ENCODE results near the gene SLC44A2. TPM values are rescaled to one million over a fixed set of nuclear protein-coding genes. Genes with fewer than 3 reads are reported as not detected.

Gene SLC44A2
- total RNA-seq, 2 donors from 2014 or later, result 106 to 240 TPM

- Histone ChIP-seq H3K4me1 (ENCODE audit: control insufficient read depth, insufficient read depth, low read length) (no peaks in the 10 kb centered on the region), H3K27me3 (ENCODE audit: control insufficient read depth, insufficient read depth, low read length, poor library complexity, severe bottlenecking) (no peaks in the 10 kb centered on the region), H3K9ac (ENCODE audit: extremely low read depth, low read length, poor library complexity, severe bottlenecking) (no peak overlapping the region), H3K4me3 (ENCODE audit: low read length) (peak overlapping the region; percentile 75), H3K36me3 (ENCODE audit: control insufficient read depth, insufficient read depth, low read length) (peaks cover 17% of the 10 kb centered on the region), H3K27ac (ENCODE audit: low read depth, low read length) (peak overlapping the region; percentile 61), H3K9me3 (ENCODE audit: control insufficient read depth, low read length) (no peaks in the 10 kb centered on the region)
- no peak for DNase-seq
- Mint-ChIP-seq H3K4me1 (peaks cover 11% of the 10 kb centered on the region), H3K9me3 (no peaks in the 10 kb centered on the region), H3K4me3 (peak overlapping the region; percentile 76), H3K27ac (peak overlapping the region; percentile 81), H3K36me3 (ENCODE audit: low read depth) (peaks cover 14% of the 10 kb centered on the region), H3K27me3 (ENCODE audit: insufficient read depth) (no peaks in the 10 kb centered on the region)
- WGBS, 2 experiments (ENCODE audit: insufficient coverage in 1 of 2, insufficient read length in 1 of 2), result 97 to 100% methylated on average over 4 to 6 of the region's 6 CpGs
- TF ChIP-seq, protein P1, sequence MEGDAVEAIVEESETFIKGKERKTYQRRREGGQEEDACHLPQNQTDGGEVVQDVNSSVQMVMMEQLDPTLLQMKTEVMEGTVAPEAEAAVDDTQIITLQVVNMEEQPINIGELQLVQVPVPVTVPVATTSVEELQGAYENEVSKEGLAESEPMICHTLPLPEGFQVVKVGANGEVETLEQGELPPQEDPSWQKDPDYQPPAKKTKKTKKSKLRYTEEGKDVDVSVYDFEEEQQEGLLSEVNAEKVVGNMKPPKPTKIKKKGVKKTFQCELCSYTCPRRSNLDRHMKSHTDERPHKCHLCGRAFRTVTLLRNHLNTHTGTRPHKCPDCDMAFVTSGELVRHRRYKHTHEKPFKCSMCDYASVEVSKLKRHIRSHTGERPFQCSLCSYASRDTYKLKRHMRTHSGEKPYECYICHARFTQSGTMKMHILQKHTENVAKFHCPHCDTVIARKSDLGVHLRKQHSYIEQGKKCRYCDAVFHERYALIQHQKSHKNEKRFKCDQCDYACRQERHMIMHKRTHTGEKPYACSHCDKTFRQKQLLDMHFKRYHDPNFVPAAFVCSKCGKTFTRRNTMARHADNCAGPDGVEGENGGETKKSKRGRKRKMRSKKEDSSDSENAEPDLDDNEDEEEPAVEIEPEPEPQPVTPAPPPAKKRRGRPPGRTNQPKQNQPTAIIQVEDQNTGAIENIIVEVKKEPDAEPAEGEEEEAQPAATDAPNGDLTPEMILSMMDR (conservative IDR thresholded peaks at IDR 0.05), result no peak
Observed at GRCh38 chr19:10624585-10624984, 768 bp upstream of the SLC44A2 start.

DNA sequence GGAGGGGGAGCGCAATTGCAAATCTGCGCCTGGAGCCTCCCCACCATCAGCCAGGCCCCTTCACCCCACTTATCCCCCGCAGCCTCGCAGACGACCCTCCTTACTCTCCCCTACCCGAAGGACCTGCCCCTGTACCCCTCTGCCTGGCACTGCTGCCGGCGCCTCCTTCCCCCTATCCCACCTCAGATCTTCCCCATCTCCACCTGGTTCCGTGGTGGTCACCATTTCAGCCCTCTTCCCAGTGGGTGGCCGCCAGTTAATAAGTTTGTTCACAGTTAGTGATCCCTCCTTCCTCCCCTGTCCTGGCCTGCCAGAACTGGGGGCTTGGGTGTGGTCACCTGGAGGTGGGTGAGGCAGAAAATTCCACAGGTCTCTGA lies 397 bp downstream of the SLC44A2 start:
- H3K4me3 ChIP-seq (ENCODE audit: low read length), result peak overlapping the region; percentile 75
- H3K4me1 ChIP-seq (ENCODE audit: control insufficient read depth, insufficient read depth, low read length), result no peaks in the 10 kb centered on the region
- H3K27me3 ChIP-seq (ENCODE audit: control insufficient read depth, insufficient read depth, low read length, poor library complexity, severe bottlenecking), result no peaks in the 10 kb centered on the region
- TF ChIP-seq, protein P1 (conservative IDR thresholded peaks at IDR 0.05), result no peak
- H3K27ac ChIP-seq (ENCODE audit: low read depth, low read length), result peak overlapping the region; percentile 61
- Mint-ChIP-seq H3K36me3 (ENCODE audit: low read depth) (peaks cover 17% of the 10 kb centered on the region), H3K4me1 (peaks cover 9% of the 10 kb centered on the region), H3K4me3 (peak overlapping the region; percentile 76), H3K9me3 (no peaks in the 10 kb centered on the region), H3K27me3 (ENCODE audit: insufficient read depth) (no peaks in the 10 kb centered on the region), H3K27ac (peak overlapping the region; percentile 91)
- H3K9ac ChIP-seq (ENCODE audit: extremely low read depth, low read length, poor library complexity, severe bottlenecking), result peak overlapping the region; percentile 60
- peak; percentile 67 for DNase-seq
- 32 to 37% methylated on average over 4 to 10 of the region's 10 CpGs for WGBS, 2 experiments (ENCODE audit: insufficient coverage in 1 of 2, insufficient read length in 1 of 2)
- H3K9me3 ChIP-seq (ENCODE audit: control insufficient read depth, low read length), result no peaks in the 10 kb centered on the region
- H3K36me3 ChIP-seq (ENCODE audit: control insufficient read depth, insufficient read depth, low read length), result peaks cover 19% of the 10 kb centered on the region

DNA sequence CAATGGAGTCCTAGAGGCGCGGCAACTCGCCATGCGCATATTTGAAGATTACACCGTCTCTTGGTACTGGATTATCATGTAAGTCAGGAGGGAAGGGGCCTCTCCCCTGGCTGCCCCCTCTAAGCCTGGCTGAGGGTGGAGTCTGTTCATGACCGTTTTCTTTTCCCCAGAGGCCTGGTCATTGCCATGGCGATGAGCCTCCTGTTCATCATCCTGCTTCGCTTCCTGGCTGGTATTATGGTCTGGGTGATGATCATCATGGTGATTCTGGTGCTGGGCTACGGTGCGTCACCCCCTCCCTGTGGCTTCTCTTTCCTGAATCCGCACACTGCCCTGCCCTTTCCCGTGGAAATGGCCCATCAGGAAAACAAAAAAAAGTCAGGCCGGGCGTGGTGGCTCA lies 6.5 kb downstream of the SLC44A2 start:
- TF ChIP-seq, protein P1 (conservative IDR thresholded peaks at IDR 0.05), result no peak
- Histone ChIP-seq H3K27ac (ENCODE audit: low read depth, low read length) (no peak overlapping the region), H3K9me3 (ENCODE audit: control insufficient read depth, low read length) (no peaks in the 10 kb centered on the region), H3K4me1 (ENCODE audit: control insufficient read depth, insufficient read depth, low read length) (no peaks in the 10 kb centered on the region), H3K9ac (ENCODE audit: extremely low read depth, low read length, poor library complexity, severe bottlenecking) (no peak overlapping the region), H3K36me3 (ENCODE audit: control insufficient read depth, insufficient read depth, low read length) (peaks cover 53% of the 10 kb centered on the region), H3K27me3 (ENCODE audit: control insufficient read depth, insufficient read depth, low read length, poor library complexity, severe bottlenecking) (no peaks in the 10 kb centered on the region), H3K4me3 (ENCODE audit: low read length) (no peak overlapping the region)
- H3K27ac Mint-ChIP-seq, result no peak overlapping the region
- 95% methylated on average over 4 to 14 of the region's 14 CpGs for WGBS, 2 experiments (ENCODE audit: insufficient coverage in 1 of 2, insufficient read length in 1 of 2)
- H3K36me3 Mint-ChIP-seq (ENCODE audit: low read depth), result peaks cover 65% of the 10 kb centered on the region
- H3K4me3 Mint-ChIP-seq, result no peak overlapping the region
- H3K27me3 Mint-ChIP-seq (ENCODE audit: insufficient read depth), result no peaks in the 10 kb centered on the region
- no peaks in the 10 kb centered on the region for H3K9me3 Mint-ChIP-seq
- DNase-seq, result no peak
- H3K4me1 Mint-ChIP-seq, result no peaks in the 10 kb centered on the region
